CD4-positive, CD25-positive, alpha-beta regulatory T cell (primary cell): ENCODE measurements around the gene LHX2. TPM values are rescaled to one million over a fixed set of nuclear protein-coding genes. Genes with fewer than 3 reads are reported as not detected.
A peak's percentile ranks its signal among the peaks of the same experiment; 100 is the strongest.

Source experiments
- ATAC-seq, 2 donors: fragments of 150-1000 bp; cut with Tn5 transposase; one replicate each; pipeline ENCODE4 v1.10.0; 2021; ENCODE audit warnings: low read depth in 2 of 2, moderate number of reproducible peaks in 2 of 2, moderate library complexity in 1 of 2
- DNase-seq, 3 donors: peaks; one replicate each; pipeline versions ENCODE4 v3.0.0 to v3.0.0-alpha.2; 2012 to 2022; ENCODE audit warnings: mixed read lengths in 1 of 3
- H3K27ac ChIP-seq: one replicate; pipeline ENCODE4 v1.7.0; 2013; ENCODE audit warnings: mild to moderate bottlenecking, low read length; ENCODE audit not compliant: insufficient read depth, poor library complexity, severe bottlenecking
- H3K27me3 ChIP-seq: one replicate; pipeline ENCODE4 v1.7.0; 2013; ENCODE audit warnings: low read length; ENCODE audit not compliant: control insufficient read depth, insufficient read depth
- H3K36me3 ChIP-seq: one replicate; pipeline ENCODE4 v1.7.0; 2013; ENCODE audit warnings: mild to moderate bottlenecking, low read length, moderate library complexity; ENCODE audit not compliant: control insufficient read depth, insufficient read depth
- H3K4me1 ChIP-seq: 2 replicates; pipeline ENCODE4 v1.7.0; 2013; ENCODE audit warnings: mild to moderate bottlenecking, low read length; ENCODE audit not compliant: insufficient read depth, control insufficient read depth, poor library complexity, severe bottlenecking
- H3K4me3 ChIP-seq: one replicate; pipeline ENCODE4 v1.7.0; 2013; ENCODE audit warnings: low read depth, mild to moderate bottlenecking, low read length, moderate library complexity
- H3K9me3 ChIP-seq, 2 experiments: 1 replicate in 1 of 2; 2 replicates in 1 of 2; pipeline ENCODE4 v1.7.0; 2013; ENCODE audit warnings: low read length in 2 of 2, mild to moderate bottlenecking in 1 of 2, moderate library complexity in 1 of 2; ENCODE audit not compliant: control insufficient read depth in 2 of 2
- H3K27ac Mint-ChIP-seq, 3 donors: one replicate each; pipeline ENCODE4 v1.8.0; 2020 to 2022; ENCODE audit warnings: mild to moderate bottlenecking in 3 of 3, mixed read lengths in 3 of 3, moderate library complexity in 2 of 3
- H3K27me3 Mint-ChIP-seq: one replicate; pipeline ENCODE4 v1.8.0; 2022; ENCODE audit warnings: mild to moderate bottlenecking, mixed read lengths
- H3K36me3 Mint-ChIP-seq: one replicate; pipeline ENCODE4 v1.8.0; 2020; ENCODE audit warnings: mixed read lengths
- H3K4me1 Mint-ChIP-seq, 4 donors: one replicate each; pipeline ENCODE4 v1.8.0; 2020 to 2022; ENCODE audit warnings: mixed read lengths in 4 of 4, mild to moderate bottlenecking in 1 of 4
- H3K4me3 Mint-ChIP-seq, 4 donors: one replicate each; pipeline ENCODE4 v1.8.0; 2020 to 2022; ENCODE audit warnings: mild to moderate bottlenecking in 4 of 4, mixed read lengths in 4 of 4, moderate library complexity in 3 of 4
- H3K9me3 Mint-ChIP-seq, 7 donors: one replicate each; pipeline ENCODE4 v1.8.0; 2020 to 2022; ENCODE audit warnings: mixed read lengths in 7 of 7, mild to moderate bottlenecking in 3 of 7, moderate library complexity in 2 of 7
- polyA plus RNA-seq, 4 donors: library from polyadenylated mRNA; unstranded; fragments of 300-500 nt; fragmentation: Illumina TruSeq; gene quantifications; one replicate each; pipeline ENCODE4 v1.2.3, GENCODE V29; 2021
- total RNA-seq: library from RNA; stranded (reverse); gene quantifications from one replicate; pipeline ENCODE4 v1.2.3, GENCODE V29; 2022

LHX2 gene
- total and polyA plus RNA-seq, 5 donors from 2014 or later, result not detected

DNA sequence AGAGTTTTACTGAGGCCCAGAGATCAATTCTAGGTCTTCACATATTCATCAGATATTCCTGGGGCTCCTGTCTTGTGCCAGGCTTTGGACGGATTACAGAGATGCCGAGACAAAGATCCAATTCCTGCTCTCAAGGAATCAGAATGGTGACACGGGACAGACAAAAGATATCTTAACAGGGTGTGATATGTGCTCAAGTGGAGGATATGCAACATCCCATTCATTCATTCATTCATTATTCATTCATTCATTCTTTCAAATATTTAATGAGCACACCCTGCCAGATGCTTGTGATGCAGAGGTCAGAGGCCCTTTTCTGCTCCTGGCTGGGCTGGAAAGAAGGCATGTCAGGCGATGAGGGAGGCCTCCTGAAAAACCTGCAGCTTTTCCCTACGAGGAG is 21.8 kb downstream of the LHX2 start:
- no peak overlapping the region for H3K4me3 Mint-ChIP-seq
- H3K27me3 Mint-ChIP-seq, result peaks cover 53% of the 10 kb centered on the region
- no peaks in the 10 kb centered on the region for H3K36me3 ChIP-seq
- H3K4me1 ChIP-seq, result no peaks in the 10 kb centered on the region
- no peak overlapping the region for H3K4me3 ChIP-seq
- no peaks in the 10 kb centered on the region for H3K36me3 Mint-ChIP-seq
- peaks cover 0 to 4% (median 0%) of the 10 kb centered on the region in 4 donors for H3K4me1 Mint-ChIP-seq
- DNase-seq (no peak), ATAC-seq (no peak)
- H3K9me3 Mint-ChIP-seq, result peaks cover 0 to 4% (median 0%) of the 10 kb centered on the region in 7 donors
- no peaks in the 10 kb centered on the region for H3K9me3 ChIP-seq
- peaks cover 12% of the 10 kb centered on the region for H3K27me3 ChIP-seq
- H3K27ac ChIP-seq, result no peak overlapping the region
- no peak overlapping the region for H3K27ac Mint-ChIP-seq

DNA sequence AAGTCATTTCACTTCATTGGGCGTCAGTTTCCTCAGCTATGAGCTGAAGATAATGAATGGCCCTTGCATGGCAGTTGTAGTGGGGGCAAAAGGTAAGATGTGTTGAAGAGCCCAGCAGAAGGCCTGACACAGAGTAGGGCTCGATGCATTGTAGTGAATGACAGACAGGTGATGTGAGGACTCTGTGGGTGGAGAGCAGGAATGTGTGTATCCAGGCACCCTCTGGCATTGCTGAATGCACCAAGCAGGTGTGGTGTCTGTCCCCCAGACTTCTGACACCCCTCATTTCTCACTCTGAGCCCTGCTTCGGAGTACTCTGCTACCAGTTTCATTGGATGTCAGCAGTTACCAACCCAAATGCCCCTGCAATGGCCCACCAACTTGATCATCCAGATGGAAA is 22.4 kb downstream of the LHX2 start:
- Mint-ChIP-seq H3K36me3 (no peaks in the 10 kb centered on the region), H3K27ac (no peak overlapping the region), H3K27me3 (peaks cover 51% of the 10 kb centered on the region), H3K4me1 (peaks cover 0 to 4% (median 0%) of the 10 kb centered on the region in 4 donors), H3K9me3 (peaks cover 0 to 4% (median 0%) of the 10 kb centered on the region in 7 donors), H3K4me3 (no peak overlapping the region)
- Histone ChIP-seq H3K4me1 (no peaks in the 10 kb centered on the region), H3K27me3 (peaks cover 12% of the 10 kb centered on the region), H3K36me3 (no peaks in the 10 kb centered on the region), H3K9me3 (no peaks in the 10 kb centered on the region), H3K4me3 (no peak overlapping the region), H3K27ac (no peak overlapping the region)
- DNase-seq (no peak), ATAC-seq (no peak)

DNA sequence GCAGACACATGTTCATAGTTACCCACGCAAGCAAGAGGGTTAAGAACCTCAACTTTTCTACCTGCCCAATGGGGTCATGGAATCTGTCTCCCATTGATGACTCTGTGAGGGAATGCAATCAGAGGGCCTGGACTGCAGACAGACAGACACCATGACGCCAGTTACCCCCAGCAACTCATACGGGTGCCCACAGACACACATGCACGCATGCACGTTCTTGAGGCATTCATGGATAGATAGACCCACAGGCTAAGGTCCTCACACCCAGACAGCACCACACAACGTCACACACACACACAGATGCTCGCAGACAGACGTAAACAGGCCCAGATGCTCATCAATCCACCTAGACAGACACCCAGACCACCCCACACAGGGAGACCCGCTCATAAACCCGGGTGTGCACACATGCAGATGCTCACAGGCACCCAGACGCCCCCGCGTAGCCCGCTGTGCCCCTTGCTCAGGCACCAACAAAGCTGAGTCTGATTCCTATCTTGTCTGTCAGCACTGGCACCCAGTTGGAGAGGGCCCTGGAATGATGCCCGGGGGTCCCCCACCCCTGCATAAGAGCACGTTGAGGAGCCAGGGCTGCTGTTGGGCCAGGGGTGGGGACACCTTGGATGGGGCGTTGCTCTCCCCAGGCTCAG is 23.6 kb downstream of the LHX2 start:
- H3K4me1 Mint-ChIP-seq, result peaks cover 0 to 6% (median 0%) of the 10 kb centered on the region in 4 donors
- peaks cover 0 to 4% (median 0%) of the 10 kb centered on the region in 7 donors for H3K9me3 Mint-ChIP-seq
- no peak overlapping the region for H3K27ac Mint-ChIP-seq
- peaks cover 57% of the 10 kb centered on the region for H3K27me3 Mint-ChIP-seq
- no peak overlapping the region for H3K4me3 Mint-ChIP-seq
- Histone ChIP-seq H3K27ac (no peak overlapping the region), H3K27me3 (peaks cover 12% of the 10 kb centered on the region), H3K4me3 (no peak overlapping the region), H3K9me3 (no peaks in the 10 kb centered on the region), H3K4me1 (no peaks in the 10 kb centered on the region), H3K36me3 (no peaks in the 10 kb centered on the region)
- no peaks in the 10 kb centered on the region for H3K36me3 Mint-ChIP-seq
- ATAC-seq (no peak), DNase-seq (no peak)

DNA sequence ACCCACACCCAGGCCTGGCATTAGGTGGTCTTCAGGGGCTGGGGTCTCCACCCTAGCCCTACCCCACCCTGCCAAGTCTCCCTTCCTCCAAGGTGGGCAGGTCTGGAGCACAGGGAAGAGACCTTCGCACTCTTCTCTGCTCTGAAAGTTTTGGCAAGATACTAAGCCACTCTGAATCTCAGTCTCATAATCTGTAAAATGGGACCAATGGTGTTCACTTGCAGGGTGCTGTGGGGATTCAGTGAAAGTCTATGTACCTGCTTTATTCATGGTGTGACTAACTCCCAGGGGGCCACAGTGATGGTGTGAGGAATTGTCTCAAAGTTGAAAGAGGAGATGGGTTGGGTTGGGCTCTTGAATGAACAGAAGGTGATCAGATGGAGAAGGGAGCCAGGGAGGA is 25.0 kb downstream of the LHX2 start:
- H3K9me3 Mint-ChIP-seq, result peaks cover 0 to 4% (median 0%) of the 10 kb centered on the region in 7 donors
- Histone ChIP-seq H3K27ac (no peak overlapping the region), H3K4me1 (peaks cover 9% of the 10 kb centered on the region), H3K27me3 (peaks cover 9% of the 10 kb centered on the region), H3K36me3 (no peaks in the 10 kb centered on the region), H3K4me3 (no peak overlapping the region), H3K9me3 (no peaks in the 10 kb centered on the region)
- H3K4me3 Mint-ChIP-seq, result peak overlapping the region in 1 of 4 donors; percentile 17
- no peak for ATAC-seq
- no peak overlapping the region for H3K27ac Mint-ChIP-seq
- DNase-seq, result no peak
- no peaks in the 10 kb centered on the region for H3K36me3 Mint-ChIP-seq
- H3K4me1 Mint-ChIP-seq, result peaks cover 0 to 16% (median under 1%) of the 10 kb centered on the region in 4 donors
- peaks cover 56% of the 10 kb centered on the region for H3K27me3 Mint-ChIP-seq

DNA sequence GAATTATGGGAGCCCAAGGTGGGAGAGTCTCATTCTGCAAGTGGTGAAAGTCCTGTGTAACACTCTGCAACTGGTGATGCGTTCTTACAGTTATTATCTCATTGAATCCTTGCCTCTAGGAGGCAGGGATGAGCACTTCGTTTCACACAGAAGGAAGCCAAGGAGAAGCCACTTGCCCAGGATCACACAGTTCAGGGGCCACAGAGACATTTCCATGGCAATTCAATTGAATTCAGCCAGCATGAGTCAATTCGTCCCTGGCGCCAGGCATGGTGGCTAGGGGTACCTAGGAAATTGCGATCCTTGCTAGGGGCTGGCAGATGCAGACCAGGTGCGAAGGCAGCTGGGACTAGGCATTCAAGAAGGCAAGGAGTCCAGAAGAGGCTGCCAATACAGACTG is 26.2 kb downstream of the LHX2 start:
- no peaks in the 10 kb centered on the region for H3K36me3 Mint-ChIP-seq
- H3K27me3 Mint-ChIP-seq, result peaks cover 48% of the 10 kb centered on the region
- H3K4me3 ChIP-seq, result no peak overlapping the region
- no peak overlapping the region for H3K27ac Mint-ChIP-seq
- peaks cover 0 to 4% (median 0%) of the 10 kb centered on the region in 7 donors for H3K9me3 Mint-ChIP-seq
- DNase-seq (no peak), ATAC-seq (no peak)
- no peaks in the 10 kb centered on the region for H3K9me3 ChIP-seq
- no peaks in the 10 kb centered on the region for H3K36me3 ChIP-seq
- no peak overlapping the region for H3K27ac ChIP-seq
- H3K4me1 Mint-ChIP-seq, result peaks cover 0 to 21% (median 1%) of the 10 kb centered on the region in 4 donors
- H3K4me1 ChIP-seq, result peaks cover 9% of the 10 kb centered on the region
- peaks cover 11% of the 10 kb centered on the region for H3K27me3 ChIP-seq
- H3K4me3 Mint-ChIP-seq, result no peak overlapping the region

DNA sequence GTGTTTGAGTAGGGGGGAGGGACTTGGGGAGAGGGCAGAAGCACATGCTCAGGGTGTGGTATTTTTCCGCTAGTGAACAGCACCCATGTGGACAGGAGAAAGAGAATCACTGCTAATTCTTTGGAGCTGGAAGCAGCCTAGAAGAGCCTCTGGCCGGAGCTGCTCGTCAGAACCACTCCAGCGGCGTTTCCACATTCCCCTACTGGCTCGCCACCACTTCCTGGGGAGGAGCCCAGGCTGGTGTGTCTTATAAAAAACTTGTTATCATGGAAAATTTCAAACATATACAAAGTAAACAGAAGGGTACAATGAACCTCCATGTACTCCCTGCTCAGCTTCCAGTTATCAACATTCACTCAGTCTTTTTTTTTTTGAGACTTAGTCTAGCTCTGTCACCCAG is 26.7 kb downstream of the LHX2 start:
- peaks cover 11% of the 10 kb centered on the region for H3K27me3 ChIP-seq
- H3K4me1 ChIP-seq, result peaks cover 9% of the 10 kb centered on the region
- ATAC-seq, result no peak
- no peaks in the 10 kb centered on the region for H3K36me3 Mint-ChIP-seq
- H3K27ac Mint-ChIP-seq, result no peak overlapping the region
- no peaks in the 10 kb centered on the region for H3K36me3 ChIP-seq
- H3K27ac ChIP-seq, result no peak overlapping the region
- peaks cover 0 to 21% (median 1%) of the 10 kb centered on the region in 4 donors for H3K4me1 Mint-ChIP-seq
- H3K9me3 ChIP-seq, result no peaks in the 10 kb centered on the region
- DNase-seq, result no peak
- peaks cover 45% of the 10 kb centered on the region for H3K27me3 Mint-ChIP-seq
- H3K4me3 Mint-ChIP-seq, result no peak overlapping the region
- H3K9me3 Mint-ChIP-seq, result peaks cover 0 to 4% (median 0%) of the 10 kb centered on the region in 7 donors
- no peak overlapping the region for H3K4me3 ChIP-seq

DNA sequence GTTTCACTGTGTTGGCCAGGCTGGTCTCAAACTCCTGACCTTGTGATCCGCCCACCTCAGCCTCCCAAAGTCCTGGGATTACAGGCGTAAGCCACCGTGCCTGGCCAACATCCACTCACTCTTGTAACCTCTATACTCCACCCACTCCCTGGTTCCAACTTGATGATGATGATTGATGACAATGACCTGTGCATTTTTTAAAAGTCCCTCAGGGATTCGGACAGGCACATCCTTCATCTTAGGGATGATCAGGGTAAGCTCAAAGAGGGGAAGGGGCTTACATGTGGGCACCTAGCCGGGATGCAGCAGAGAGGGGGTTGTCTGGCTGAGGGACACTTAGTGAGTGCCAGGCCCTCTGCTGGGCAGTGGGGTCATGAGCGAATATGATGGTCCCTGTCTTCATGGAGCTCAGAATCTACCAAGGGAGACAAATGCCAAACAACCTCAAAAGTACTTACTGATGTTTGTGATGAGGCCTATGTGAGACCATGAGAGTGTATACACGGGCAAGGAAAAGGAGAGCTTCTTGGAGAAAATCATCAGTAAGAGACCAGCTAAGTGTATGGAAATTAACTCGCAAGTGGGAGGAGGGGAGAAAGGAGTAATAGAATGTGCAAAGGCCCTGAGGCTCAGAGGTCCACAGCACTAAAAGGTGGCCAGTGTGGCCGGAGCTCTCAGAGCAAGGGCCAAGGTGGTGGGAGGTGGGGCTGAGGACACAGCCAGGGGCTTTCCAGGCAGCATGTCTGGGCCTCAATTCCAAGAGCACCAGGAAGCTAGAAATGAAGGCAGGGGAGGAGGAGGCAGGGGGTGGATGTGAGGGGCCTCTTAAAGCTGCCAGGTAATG is 27.4 kb downstream of the LHX2 start:
- Mint-ChIP-seq H3K27ac (no peak overlapping the region), H3K27me3 (peaks cover 48% of the 10 kb centered on the region), H3K4me1 (peaks cover 0 to 21% (median 2%) of the 10 kb centered on the region in 4 donors), H3K36me3 (no peaks in the 10 kb centered on the region), H3K9me3 (peaks cover 0 to 4% (median 0%) of the 10 kb centered on the region in 7 donors), H3K4me3 (peak overlapping the region in 1 of 4 donors; percentile 4)
- no peak overlapping the region for H3K27ac ChIP-seq
- no peaks in the 10 kb centered on the region for H3K36me3 ChIP-seq
- DNase-seq (no peak), ATAC-seq (no peak)
- H3K9me3 ChIP-seq, result no peaks in the 10 kb centered on the region
- H3K4me1 ChIP-seq, result peaks cover 9% of the 10 kb centered on the region
- H3K4me3 ChIP-seq, result no peak overlapping the region
- H3K27me3 ChIP-seq, result peaks cover 9% of the 10 kb centered on the region
